Suprapubic skin (tissue), 4 donors: ENCODE measurements around the gene PLA2G3. TPM values are rescaled to one million over a fixed set of nuclear protein-coding genes. Genes with fewer than 3 reads are reported as not detected.
"Not testable (repeated sequence)": the region's sequence is repeated elsewhere in the genome, so short reads cannot be mapped to it uniquely, and the experiment has no call there.

Experiments
- DNase-seq, 2 donors: peaks; one replicate each; pipeline ENCODE4 v3.0.0-alpha.2; 2019; ENCODE audit warnings: low spot score in 2 of 2
- H3K27ac ChIP-seq: fragments of 200-600 bp; sonication (generic); one replicate; pipeline ENCODE4 v1.5.1; 2019
- H3K27me3 ChIP-seq: fragments of 200-600 bp; sonication (generic); one replicate; pipeline ENCODE4 v1.5.1; 2019
- H3K36me3 ChIP-seq: fragments of 200-600 bp; sonication (generic); one replicate; pipeline ENCODE4 v1.5.1; 2019
- H3K4me1 ChIP-seq: fragments of 200-600 bp; sonication (generic); one replicate; pipeline ENCODE4 v1.5.1; 2019
- H3K4me3 ChIP-seq: fragments of 200-600 bp; sonication (generic); one replicate; pipeline ENCODE4 v1.5.1; 2019; ENCODE audit warnings: mild to moderate bottlenecking
- H3K9me3 ChIP-seq: fragments of 200-600 bp; sonication (generic); one replicate; pipeline ENCODE4 v1.5.1; 2019
- EP300 ChIP-seq: sonication (generic); formaldehyde crosslinking; IDR thresholded peaks from one replicate; pipeline ENCODE4 v1.6.1; 2017; ENCODE audit warnings: antibody characterized with exemption
- POLR2A ChIP-seq, 2 donors: fragments of 450-650 bp; IDR thresholded peaks; one replicate each; pipeline ENCODE4 v1.6.1; 2017; ENCODE audit warnings: antibody characterized with exemption in 2 of 2, mild to moderate bottlenecking in 2 of 2, moderate library complexity in 2 of 2
- POLR2AphosphoS5 ChIP-seq, 3 donors: sonication (generic); formaldehyde crosslinking; IDR thresholded peaks; one replicate each; pipeline ENCODE4 v1.6.1; 2017; ENCODE audit warnings: antibody characterized with exemption in 3 of 3
- WGBS: methylation state at CpG from one replicate; pipeline ENCODE4 v1.1.5; 2018; 5-methylcytosine and 5-hydroxymethylcytosine counted together
- total RNA-seq, 4 donors: library from RNA; depleted of rRNA; stranded (reverse); fragments of >200 nt; gene quantifications; one replicate each; pipeline ENCODE4 v1.1.0, GENCODE V29; 2016
- TF ChIP-seq, protein P1 (sequence below), 2 donors: fragments of 200-600 bp in 1 of 2; fragments of 450-650 bp in 1 of 2; sonication (generic) in 1 of 2; IDR thresholded peaks; one replicate each; pipeline ENCODE4 v1.5.1; 2016 to 2019; ENCODE audit warnings: antibody characterized with exemption in 2 of 2, mild to moderate bottlenecking in 1 of 2, moderate library complexity in 1 of 2

PLA2G3 gene
- total RNA-seq, 4 donors from 2014 or later = 3.1 to 9.5 (median 7.6) TPM

- peaks cover 17% of the 10 kb centered on the region for H3K4me1 ChIP-seq
- no peak overlapping the region for H3K27ac ChIP-seq
- no peaks in the 10 kb centered on the region for H3K27me3 ChIP-seq
- no peaks in the 10 kb centered on the region for H3K9me3 ChIP-seq
- no peaks in the 10 kb centered on the region for H3K36me3 ChIP-seq
- WGBS = 95% methylated on average over 4 of the region's 4 CpGs
- TF ChIP-seq POLR2AphosphoS5 (IDR thresholded peaks at IDR 0.05) (no peak), POLR2A (IDR thresholded peaks at IDR 0.05) (no peak), EP300 (no peak)
- TF ChIP-seq, protein P1, sequence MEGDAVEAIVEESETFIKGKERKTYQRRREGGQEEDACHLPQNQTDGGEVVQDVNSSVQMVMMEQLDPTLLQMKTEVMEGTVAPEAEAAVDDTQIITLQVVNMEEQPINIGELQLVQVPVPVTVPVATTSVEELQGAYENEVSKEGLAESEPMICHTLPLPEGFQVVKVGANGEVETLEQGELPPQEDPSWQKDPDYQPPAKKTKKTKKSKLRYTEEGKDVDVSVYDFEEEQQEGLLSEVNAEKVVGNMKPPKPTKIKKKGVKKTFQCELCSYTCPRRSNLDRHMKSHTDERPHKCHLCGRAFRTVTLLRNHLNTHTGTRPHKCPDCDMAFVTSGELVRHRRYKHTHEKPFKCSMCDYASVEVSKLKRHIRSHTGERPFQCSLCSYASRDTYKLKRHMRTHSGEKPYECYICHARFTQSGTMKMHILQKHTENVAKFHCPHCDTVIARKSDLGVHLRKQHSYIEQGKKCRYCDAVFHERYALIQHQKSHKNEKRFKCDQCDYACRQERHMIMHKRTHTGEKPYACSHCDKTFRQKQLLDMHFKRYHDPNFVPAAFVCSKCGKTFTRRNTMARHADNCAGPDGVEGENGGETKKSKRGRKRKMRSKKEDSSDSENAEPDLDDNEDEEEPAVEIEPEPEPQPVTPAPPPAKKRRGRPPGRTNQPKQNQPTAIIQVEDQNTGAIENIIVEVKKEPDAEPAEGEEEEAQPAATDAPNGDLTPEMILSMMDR (IDR thresholded peaks at IDR 0.05) = no peak
- H3K4me3 ChIP-seq = no peak overlapping the region
- no peak for DNase-seq
Measured at GRCh38 chr22:31121403-31121802, 18.9 kb downstream of the PLA2G3 start.

DNA sequence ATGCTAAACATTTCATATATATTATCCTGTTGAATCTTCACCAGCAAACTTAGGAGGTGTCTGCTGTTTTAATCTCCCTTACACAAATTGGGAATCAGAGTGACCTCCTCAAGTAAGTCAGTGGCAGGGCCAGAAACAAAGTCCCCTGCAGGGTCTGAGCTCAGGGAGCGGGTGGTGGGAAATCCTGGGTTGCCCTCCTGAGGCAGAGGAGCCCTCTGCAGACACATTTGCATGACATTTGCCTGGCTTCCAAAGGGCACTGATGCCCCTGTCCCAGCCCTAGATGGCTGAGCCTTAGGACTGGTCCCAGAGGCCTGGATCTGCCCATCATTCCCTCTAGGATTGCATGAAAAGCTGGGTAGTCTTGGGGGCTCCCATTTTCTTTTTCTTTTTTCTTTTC, 19.7 kb downstream of the PLA2G3 start:
- WGBS = 80% methylated on average over 1 of the region's 1 CpG
- no peaks in the 10 kb centered on the region for H3K36me3 ChIP-seq
- no peaks in the 10 kb centered on the region for H3K27me3 ChIP-seq
- H3K4me1 ChIP-seq = peaks cover 17% of the 10 kb centered on the region
- no peak overlapping the region for H3K27ac ChIP-seq
- DNase-seq = no peak
- H3K4me3 ChIP-seq = no peak overlapping the region
- TF ChIP-seq, protein P1 (IDR thresholded peaks at IDR 0.05) = no peak
- TF ChIP-seq EP300 (no peak), POLR2A (IDR thresholded peaks at IDR 0.05) (no peak), POLR2AphosphoS5 (IDR thresholded peaks at IDR 0.05) (no peak)
- H3K9me3 ChIP-seq = no peaks in the 10 kb centered on the region

DNA sequence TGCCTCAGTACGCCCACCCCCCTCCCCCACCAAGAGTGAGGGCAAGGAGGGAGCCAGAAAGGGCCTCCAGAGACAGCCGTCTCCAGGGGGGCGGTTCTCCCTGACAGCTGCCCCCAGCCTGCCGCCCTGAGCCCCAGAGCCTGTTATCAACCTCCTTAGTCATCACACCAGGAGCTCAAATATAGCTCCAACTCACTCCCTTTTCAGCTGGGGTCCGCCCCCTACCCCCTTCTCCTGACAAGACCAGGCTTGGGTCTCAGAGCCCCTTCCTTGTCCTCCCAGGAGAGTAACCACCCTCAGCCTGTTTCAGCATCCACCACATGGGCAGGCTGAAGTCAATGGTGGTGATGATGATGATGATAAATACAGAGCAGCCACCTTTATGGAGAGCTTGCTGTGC, 20.1 kb downstream of the PLA2G3 start:
- no peak for DNase-seq
- Histone ChIP-seq H3K27ac (no peak overlapping the region), H3K36me3 (no peaks in the 10 kb centered on the region), H3K27me3 (no peaks in the 10 kb centered on the region), H3K4me1 (peaks cover 17% of the 10 kb centered on the region), H3K4me3 (no peak overlapping the region), H3K9me3 (no peaks in the 10 kb centered on the region)
- TF ChIP-seq, protein P1 (IDR thresholded peaks at IDR 0.05) = no peak
- 63% methylated on average over 3 of the region's 5 CpGs for WGBS

DNA sequence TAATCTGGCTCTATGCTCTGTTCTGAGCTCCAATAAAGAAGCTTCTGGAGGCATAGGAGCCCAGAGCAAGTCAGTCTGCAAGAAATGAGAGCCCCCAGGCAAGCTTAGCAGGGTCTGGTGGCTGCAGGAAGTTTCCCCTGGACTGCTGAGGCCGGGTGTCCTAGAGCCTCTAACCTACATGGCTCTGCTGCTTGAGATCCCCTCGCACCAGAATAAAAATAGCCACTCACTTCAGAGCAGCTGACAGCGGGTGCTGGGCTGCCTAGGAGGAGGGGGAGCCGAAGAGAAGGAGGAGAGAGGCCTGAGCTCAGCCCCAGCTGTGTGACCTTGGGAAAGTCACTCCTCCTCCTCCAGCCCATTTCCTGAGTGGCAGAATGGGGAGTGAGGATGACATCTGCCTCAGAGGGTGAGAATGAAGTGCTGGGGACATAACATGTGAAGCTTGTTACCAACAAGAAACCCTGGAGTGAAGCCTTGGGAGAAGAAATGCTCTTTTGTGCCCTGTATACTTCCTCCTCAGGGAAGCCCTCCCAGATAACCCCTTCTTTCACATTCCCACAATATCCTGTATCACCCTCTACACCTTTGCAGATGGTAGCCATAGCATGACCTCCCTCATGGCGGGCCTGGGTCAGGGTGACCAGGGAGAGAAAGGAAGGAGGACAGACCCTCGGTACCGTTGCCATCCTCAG, 21.1 kb downstream of the PLA2G3 start:
- 74% methylated on average over 6 of the region's 7 CpGs for WGBS
- Histone ChIP-seq H3K9me3 (no peaks in the 10 kb centered on the region), H3K36me3 (no peaks in the 10 kb centered on the region), H3K27ac (no peak overlapping the region), H3K27me3 (no peaks in the 10 kb centered on the region), H3K4me3 (no peak overlapping the region), H3K4me1 (peaks cover 17% of the 10 kb centered on the region)
- TF ChIP-seq, protein P1 (IDR thresholded peaks at IDR 0.05) = no peak
- TF ChIP-seq EP300 (no peak), POLR2A (IDR thresholded peaks at IDR 0.05) (no peak), POLR2AphosphoS5 (IDR thresholded peaks at IDR 0.05) (no peak)
- DNase-seq = no peak

DNA sequence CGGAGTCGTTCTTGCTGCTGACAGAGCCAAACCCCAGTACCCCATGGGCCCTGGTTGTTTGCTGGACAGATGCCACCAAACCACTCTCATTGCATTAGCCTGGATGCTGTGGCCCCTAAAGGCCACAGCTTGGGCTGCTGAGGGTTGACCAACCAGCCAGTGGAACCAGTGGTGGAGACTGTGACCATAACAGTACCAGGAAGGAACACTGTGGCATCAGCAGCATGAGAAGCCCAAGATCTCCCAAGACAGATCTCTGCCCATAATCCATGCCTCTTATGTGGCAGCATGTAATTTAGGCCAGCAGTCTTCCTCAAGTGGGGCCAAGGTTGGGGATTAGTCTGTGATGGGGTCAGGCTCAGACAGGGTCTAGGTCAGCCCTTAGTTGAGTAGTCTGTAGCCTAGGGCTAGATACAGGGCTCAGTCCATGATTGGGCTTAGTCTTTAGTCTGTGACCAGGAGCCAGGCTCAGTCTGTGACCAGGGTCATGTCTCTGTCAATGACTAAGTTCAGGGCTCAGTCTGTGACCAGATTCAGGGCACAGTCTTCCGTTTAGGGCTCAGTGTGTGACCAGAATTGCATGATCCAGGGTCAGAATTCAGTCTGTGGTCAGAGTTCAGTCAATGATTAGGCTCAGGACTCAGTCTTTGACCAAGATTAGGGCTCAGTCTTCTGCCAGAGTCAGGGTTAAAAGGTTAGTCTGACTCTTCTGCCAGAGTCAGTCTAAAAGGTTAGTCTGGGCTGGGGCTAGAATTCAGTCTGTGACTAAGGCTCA, 22.1 kb downstream of the PLA2G3 start:
- DNase-seq = no peak
- 80% methylated on average over 3 of the region's 3 CpGs for WGBS
- TF ChIP-seq, protein P1 (IDR thresholded peaks at IDR 0.05) = no peak
- TF ChIP-seq EP300 = no peak
- TF ChIP-seq POLR2AphosphoS5 (IDR thresholded peaks at IDR 0.05) = no peak
- no peak for TF ChIP-seq POLR2A (IDR thresholded peaks at IDR 0.05)
- H3K27ac ChIP-seq = no peak overlapping the region
- peaks cover 16% of the 10 kb centered on the region for H3K4me1 ChIP-seq
- no peaks in the 10 kb centered on the region for H3K36me3 ChIP-seq
- H3K9me3 ChIP-seq = no peaks in the 10 kb centered on the region
- H3K27me3 ChIP-seq = no peaks in the 10 kb centered on the region
- no peak overlapping the region for H3K4me3 ChIP-seq

DNA sequence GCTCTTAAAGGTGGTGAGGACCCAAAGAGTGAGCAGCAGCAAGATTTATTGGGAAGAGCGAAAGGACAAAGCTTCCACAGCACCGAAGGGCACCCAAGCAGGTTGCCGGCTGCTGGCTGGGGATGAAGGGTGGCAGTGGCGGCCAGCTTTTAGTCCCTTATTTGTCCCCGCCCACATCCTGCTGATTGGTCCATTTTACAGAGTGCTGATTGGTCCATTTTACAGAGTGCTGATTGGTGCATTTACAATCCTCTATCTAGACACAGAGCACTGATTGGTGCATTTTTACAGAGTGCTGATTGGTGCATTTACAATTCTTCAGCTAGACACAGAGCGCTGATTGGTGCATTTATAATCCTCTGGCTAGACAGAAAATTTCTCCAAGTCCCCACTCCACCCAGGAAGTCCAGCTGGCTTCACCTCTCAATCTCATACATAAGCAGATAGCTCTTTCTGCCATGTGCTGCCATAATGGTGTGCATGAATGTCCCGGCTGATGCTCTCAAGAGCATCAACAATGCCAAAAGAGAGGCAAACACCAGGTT, 27.7 kb downstream of the PLA2G3 start:
- H3K4me1 ChIP-seq, H3K27ac ChIP-seq, H3K36me3 ChIP-seq, H3K9me3 ChIP-seq, H3K4me3 ChIP-seq, H3K27me3 ChIP-seq, DNase-seq: not testable (repeated sequence)
- WGBS = 99% methylated on average over 7 of the region's 7 CpGs
